HG02884 (cell line): ENCODE measurements around the gene PKD1L1.
"Not testable (repeated sequence)": the region's sequence is repeated elsewhere in the genome, so short reads cannot be mapped to it uniquely, and the experiment has no call there.

Experiments
- ATAC-seq: cut with Tn5 transposase; IDR thresholded peaks from one replicate; pipeline ENCODE4 v1.9.1; 2021; ENCODE audit warnings: mild to moderate bottlenecking, moderate library complexity; ENCODE audit not compliant: unreplicated experiment

PKD1L1 gene

DNA sequence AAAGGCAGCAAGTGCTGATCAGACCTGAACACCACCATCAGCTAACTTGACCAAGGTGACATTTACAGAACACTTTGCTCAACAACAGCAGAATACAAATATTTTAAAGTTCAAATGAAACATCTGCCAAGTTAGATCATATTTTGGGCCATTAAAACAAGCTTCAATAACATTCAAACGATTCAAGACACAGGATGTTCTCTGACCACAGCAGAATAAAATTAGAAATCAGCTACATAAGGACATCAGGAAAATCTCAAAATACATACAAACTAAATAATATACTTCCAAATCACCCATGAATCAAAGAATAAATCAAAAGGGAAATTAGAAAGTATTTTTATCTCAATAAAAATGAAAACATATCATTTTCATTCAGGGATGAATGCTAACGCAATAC, 173.0 kb downstream of the PKD1L1 start:
- no peak for ATAC-seq

DNA sequence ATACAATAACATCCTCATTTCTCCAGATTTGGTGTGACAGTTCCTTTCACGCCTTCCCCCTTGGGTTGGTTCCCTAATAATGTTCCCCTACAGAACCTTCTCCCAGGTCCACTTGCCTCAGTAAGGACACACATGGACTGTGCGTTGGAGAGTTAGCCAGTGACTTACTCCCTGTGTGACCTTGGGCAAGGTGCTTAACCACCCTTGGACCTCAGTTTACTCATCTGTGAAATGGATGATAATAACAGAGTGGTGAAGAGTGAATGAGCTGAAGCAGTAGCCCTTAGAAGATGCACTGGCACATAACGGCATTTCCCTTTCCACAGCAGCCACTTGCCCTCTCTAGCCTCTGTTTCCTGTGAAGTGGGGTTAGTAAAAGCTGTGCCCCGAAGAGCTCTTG, 175.8 kb downstream of the PKD1L1 start:
- ATAC-seq = no peak

DNA sequence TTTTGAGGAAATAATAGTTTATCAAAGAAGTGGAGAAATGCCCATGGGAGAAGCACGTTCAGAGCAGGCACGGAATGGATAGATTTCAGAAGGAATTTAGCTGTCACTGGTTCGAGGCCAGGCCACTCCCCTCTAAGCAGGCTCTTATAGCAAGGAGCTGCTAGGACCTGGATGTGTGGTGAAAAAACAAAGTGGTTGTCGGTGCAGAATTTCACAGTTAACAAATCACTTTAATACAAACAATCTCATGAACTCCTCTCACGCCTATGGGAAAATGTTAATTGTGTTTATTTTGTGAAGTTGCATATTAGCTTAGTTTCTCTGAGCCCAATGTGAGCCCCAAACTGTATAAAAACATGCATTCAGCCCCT, 176.3 kb downstream of the PKD1L1 start:
- ATAC-seq = no peak

DNA sequence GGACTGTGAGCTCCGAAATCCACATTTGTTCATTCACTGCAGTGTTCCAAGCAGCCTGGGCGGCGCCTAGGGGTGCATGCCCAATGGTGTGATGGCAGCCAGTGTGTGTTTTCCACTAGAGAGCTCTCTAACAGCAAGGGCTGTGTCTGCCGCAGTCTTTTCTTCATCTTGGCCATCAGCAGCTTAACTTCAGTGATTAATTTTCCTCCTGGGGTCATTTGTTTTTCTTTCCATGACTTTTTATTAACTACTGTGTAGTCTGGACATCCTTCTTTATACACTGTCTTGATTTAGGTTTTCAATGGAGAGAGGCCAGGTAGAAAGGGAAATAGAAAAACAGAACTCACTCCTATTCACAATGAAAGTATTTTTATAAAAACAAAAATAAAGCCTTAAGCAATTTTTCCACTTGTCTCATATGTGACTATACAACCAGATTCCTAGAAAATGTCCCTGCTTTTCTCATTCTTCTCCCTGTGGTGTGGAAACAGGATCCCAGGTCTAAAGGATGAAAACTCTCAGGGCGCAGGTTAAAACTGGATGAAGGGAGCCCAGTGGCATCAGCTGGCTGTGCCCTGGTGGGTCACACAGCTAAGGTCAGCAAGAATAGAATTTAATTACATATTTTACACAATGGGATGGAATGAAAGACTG, 176.8 kb downstream of the PKD1L1 start:
- no peak for ATAC-seq

DNA sequence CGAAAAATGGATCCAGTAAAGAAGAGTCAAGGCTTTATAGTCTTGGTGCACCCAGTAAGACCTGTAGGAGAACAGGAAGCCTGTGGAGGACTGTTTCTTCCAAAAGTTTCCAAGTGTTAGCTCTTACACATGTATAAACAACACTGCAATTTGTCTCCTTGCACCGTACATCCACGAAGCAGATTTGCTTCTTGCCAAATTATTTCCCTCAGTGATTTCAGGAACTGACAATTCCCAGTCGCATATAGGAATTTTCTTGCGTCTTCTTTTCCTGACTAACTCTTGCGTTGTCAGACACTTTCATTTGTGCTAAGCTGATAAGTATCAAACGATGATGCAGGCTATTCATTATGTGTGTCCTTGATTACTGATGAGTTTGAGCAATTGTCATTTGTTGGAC, 182.1 kb downstream of the PKD1L1 start:
- ATAC-seq = no peak

DNA sequence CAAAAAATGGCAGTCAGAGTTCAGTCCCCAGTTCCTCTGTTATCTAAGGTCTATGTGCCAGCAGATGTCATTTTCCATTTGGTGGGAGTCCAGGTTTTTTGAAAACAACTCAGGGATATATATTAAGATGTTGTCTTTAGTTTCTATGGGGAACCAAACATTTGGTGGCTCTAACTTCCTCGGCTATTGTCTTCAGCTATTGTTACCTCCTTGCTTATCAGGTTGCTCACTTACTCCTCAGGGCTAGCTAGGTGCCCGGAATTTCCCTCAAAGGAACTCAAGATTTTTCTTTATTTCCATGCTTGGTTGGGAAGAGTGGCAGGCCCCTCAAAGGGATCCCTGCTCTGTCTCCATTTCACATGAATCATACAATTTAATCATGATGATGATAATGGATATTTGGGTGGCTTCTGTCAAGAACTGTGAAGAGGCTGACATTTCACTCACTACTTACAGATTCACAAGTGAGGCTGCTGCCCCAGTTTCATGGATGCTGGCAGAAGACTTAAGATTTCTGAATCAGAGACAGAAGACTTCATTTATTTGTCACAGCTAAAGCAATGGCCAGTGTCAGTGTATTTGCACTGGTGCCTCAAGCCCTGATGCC, 182.8 kb downstream of the PKD1L1 start:
- ATAC-seq = no peak

DNA sequence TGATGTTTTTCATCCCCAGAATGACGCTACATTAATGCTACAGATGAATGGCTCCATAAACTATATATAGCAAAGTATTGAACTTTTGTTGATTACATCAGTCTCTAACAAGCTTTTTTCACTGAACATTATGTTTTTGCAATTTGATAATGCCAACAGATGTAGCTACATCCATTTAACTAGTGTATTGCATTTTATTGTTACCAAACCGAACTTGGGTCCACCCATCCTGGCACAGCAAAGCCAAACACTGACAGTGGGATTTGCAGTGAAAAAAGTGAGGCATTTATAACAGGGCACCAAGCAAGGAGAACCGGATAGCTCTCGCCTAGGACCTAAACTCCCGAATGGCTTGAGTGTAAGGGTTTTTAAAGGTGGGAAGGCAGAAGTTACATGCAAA, 183.5 kb downstream of the PKD1L1 start:
- no peak for ATAC-seq

DNA sequence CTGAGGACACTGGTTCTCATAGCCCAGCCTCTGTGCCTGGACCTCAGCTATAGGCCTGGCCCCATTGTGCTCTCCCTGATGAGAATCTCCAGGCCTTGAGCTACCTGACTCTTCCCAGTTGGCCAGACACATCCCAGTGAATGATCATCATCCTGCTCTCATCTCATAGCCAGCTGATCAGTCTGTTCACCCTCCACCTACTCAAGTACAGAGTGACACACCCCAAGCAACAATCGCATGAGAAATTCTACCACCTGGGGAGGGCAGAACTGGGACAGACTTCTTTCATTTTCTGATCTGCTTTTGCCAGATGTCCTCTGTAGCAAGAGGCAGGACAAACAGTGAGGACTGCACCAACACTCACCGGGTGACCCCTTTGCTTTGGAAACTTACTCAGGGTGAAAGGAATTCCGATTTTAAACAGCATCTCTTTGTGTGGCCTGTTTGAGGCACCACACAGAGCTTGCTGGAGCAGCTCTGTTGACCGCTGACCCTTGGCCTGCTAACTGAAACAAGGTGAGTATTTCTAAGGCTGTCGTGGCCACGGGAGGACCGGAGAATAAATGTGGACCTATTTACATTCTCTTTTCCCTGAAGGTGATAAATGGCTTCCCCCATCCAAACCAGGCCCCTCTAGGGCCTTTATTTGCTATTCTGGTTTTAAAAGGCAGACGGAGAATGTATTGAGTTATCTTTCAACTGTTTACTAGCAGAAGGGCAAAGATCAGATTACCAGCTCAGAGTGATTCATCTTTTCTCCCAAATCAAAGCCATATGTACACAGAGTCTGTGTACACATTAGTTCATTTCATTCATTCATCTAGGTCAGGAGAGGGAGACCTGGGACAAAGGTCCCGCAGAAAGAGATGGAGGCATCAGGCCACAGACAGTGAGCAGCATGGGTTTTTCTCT, 184.9 kb downstream of the PKD1L1 start:
- no peak for ATAC-seq

DNA sequence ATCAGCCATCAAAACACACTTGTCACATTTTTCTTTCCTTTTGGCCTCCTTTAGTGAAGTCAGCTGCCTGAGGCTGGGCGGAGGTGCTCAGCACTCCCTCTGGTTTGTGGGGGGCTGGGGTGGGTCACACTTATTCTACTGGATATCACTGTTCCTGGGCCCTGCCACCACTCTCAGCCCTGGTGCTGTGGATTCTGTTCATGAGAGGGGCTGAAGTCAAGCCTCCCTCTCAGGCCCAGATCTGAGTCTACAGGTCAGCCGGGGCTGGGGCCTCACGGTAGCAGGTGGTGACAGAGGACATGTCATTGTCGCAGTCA, 185.6 kb downstream of the PKD1L1 start:
- no peak for ATAC-seq

DNA sequence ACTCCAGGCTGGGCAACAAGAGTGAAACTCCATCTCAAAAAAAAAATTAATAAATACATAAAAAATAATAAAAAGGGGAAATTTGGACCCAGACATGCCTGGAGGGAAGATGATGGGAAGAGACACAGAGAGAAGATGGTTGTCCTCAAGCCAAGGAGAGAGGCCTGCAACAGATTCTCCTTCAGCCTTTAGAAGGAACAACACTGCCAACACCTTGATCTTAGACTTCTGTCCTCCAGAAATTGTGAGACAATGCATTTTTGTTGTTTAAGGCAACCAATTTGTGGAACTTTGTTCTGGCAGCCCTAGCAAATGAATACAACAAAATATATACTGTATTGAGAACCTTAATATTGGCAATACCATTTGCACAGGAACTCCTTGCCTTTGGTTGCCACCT, 186.1 kb downstream of the PKD1L1 start:
- ATAC-seq = no peak

DNA sequence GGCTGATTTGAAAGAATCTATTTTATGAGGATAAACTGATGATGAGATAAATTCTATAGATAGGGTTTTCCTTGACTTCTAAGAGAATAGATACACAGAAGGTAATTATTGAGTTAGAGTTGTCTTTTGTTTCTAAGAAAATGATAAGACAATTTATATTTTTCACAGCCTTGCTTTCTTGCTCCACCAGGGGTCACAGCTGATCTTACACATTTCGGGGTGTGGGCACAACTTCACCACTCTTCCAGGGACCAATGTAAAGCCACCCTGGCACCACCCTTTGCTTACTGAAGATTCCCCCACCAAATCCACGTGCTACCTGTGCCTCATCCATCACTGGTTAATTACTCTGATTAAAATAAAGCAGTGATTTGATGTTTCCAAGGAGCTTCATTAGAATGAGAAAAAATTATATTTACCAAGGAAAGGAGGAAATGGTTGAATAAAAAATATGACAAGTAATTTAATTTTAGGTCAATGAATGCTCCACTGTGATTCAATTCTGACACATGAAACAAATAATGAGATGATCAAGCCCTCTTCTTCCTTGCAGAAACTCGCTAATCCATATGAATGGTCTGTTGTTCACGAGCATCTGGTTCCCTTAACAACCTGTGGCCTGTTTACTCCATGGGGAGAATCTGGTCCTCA, 189.1 kb downstream of the PKD1L1 start:
- ATAC-seq = no peak

DNA sequence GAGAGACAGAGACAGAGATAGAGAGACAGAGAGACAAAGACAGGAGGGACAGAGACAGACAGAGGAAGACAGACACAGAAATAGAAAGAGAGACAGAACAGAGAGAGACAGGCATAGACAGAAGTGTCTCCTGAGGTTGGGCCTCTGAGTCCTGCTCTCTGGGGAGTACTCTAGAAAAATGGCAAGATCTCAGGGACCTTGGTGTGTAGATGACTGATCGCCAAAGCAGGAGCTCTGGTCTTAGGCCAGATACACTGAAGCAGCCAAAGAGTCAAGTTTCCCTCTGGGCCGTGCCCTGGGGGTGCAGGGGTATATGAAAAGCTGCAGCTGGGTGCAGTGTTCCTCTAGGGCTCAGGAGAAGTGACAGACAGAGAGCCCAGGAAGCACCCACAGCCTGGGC, 189.7 kb downstream of the PKD1L1 start:
- no peak for ATAC-seq

DNA sequence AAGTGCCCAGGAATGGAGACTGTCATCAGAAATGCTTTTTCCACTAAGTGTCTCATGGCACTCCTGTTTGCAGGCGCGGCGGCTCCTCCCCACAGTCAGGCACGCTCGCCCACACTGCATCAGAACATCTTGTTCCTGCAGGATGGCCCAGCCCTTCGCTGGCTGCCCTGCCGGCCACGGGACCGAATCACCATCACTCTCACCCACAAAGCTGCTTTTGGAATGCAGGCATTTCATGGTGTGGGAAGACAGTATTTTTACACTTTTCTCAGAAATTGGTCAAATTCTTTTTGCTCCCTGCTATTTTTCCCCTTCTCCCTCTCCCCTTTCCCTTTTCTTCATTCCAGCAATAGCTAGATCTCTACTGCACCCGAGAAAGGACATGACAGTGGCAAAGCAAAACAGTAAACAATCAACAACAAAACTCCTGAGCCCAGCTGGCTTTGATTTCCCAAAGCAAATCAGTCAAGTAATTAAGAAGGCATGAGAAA, 190.3 kb downstream of the PKD1L1 start:
- no peak for ATAC-seq

DNA sequence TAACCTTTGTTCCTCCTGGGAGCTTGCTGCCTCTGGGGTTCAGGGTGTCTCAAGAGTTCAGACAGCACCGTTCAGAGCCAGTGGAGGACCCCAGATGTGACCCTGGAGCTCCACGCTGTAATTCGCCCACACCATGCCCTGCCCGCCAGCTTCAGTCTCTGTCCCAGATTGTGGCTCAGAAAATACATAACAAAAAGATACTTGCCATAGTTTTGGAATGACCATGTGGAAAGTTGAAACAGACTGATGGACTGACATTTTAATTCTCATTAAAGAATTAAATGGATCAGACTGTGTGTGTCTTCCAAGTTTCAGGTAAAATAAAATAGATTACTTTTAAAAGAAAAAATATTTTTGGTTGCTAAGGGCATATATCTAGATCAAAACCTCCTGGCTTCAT, 191.6 kb downstream of the PKD1L1 start:
- ATAC-seq = no peak

DNA sequence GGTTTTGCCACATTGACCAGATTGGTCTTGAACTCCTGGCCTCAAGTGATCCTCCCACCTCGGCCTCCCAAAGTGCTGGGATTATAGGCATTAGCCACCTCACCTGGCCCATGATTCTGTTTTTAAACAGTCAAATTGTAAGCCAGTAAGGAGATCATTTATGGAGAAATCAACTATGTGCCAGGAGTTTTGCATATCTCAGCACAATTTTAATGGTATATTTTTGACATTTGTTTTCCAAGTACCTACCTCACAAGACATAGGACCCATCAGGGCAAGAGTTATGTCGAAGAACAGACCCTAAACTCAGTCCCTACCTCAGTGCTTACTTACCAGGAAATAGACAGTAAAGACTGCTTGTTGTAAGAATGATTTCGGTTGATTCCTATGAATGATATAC, 193.0 kb downstream of the PKD1L1 start:
- no peak for ATAC-seq

DNA sequence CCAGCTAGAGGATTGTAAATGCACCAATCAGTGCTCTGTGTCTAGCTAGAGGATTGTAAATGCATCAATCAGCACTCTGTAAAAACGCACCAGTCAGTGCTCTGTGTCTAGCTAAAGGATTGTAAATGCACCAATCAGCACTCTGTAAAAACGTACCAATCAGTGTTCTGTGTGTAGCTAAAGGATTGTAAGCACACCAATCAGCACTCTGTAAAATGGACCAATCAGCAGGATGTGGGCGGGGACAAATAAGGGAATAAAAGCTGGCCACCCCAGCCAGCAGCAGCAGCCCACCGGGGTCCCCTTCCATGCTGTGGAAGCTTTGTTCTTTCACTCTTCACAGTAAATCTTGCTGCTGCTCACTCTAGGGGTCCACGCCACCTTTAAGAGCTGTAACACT, 196.5 kb downstream of the PKD1L1 start:
- not testable (repeated sequence) for ATAC-seq

DNA sequence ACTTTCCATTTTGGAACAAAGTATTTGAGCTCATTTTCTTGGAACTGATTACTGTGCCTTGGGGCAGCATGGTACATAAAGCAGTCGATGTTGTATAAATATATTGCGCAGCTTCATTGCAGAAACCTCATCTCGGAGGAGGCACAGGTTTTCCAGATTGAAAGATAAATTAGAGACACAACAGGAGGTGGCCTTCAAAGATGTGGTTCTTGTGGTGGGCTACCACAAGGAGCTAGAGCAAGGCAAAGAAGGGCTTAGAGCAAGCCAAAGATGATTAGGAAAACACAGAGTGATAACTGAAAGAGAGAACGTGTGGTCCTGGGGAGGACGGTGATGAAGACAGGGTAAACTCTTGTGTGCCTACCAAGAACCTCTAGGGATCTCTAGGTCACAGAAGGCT, 197.2 kb downstream of the PKD1L1 start:
- ATAC-seq = no peak

DNA sequence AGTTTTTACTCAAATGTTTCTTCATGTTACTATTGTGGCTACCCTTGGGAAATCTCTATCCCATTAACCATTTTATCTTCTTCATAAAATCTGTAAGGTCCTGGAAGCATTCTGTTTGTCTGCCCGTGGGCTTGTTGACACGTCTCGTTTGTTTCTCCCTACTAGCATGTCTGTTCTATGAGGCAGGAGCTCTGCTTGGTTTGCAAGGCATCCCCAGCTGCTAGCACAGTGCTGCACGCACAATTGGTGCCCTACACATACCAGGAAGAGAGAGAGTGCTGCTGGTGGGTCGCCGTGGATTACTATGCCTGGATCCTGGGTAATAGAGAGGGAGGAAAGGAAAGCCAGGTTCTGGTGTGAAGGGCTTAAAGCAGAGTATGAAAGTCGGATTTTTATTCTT, 200.2 kb downstream of the PKD1L1 start:
- ATAC-seq = no peak

DNA sequence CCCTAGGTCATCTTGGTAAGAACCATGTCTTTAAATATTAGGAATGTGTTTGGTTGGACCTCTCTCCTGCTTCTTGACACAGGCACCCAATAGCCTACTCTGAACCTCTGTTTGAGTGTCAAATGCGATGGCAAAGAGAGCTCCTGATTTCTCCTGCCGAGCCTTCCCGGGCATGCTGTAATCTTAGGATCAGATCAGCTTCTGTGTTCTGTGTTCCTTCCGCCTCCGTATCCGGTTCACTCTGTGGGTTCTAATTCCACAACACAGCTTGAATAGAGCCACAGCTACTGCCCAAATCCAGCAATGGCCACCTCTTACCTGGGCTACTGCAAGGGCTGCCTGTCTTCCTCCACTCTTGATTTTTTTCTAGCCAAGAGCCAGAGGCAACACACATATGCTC, 201.1 kb downstream of the PKD1L1 start:
- ATAC-seq = no peak

DNA sequence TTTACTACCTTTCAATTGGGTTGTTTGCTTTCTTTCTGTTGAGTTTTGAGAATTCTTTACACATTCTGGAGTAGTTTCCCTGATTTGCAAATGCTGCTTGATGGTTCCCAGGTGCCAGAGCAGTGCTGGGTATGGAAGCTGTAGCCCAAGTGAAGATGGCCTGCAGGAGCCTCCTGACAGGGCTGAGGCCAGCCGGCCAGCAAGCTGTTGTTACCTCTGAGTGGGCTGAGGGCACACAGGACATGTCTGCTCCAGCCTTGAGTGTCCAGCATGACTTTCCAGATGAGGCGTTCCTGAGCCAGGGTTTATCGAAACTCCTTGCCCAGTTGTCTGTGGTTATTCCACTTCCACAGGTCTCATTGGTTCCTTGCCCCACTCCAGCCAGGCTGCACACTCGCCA, 201.8 kb downstream of the PKD1L1 start:
- no peak for ATAC-seq

DNA sequence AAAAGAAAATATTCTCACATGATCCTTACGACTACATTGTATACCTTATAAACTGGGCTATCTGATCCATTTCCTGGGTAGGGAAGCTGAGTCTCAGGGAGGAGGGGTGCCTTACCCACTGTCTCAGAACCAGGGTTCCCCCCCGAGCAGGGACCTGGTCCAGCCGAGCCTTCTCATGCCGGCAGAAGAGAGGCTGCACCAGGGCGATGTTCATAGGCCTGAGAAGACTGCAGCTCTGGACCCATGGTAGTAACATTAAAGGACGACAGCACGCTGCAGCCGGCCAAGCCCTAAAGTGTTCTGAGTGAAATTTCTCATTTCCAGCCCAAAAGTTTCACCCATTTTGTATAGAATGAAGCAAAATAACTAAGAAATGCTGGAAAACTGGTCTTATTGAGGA, 203.4 kb downstream of the PKD1L1 start:
- ATAC-seq = no peak
